DMS53 (cell line): ENCODE measurements around the gene ETFBKMT.
"Not testable (repeated sequence)": the region's sequence is repeated elsewhere in the genome, so short reads cannot be mapped to it uniquely, and the experiment has no call there.

Source experiments
- DNase-seq: peaks from one replicate; lab custom pipeline; 2025; lab: John Stamatoyannopoulos, UW

Gene ETFBKMT

GRCh38 chr12:31718542-31719198, 59.2 kb downstream of the ETFBKMT start:
- not testable (repeated sequence) for DNase-seq

GRCh38 chr12:31722580-31722979, 63.1 kb downstream of the ETFBKMT start:
- DNase-seq, result no peak
